Measurements from ENCODE around the gene KCNQ1OT1. TPM values are rescaled to one million over a fixed set of nuclear protein-coding genes. Genes with fewer than 3 reads are reported as not detected.

Gene KCNQ1OT1
- total and polyA plus RNA-seq, 9 of the 15 experiments (the other 6 are each of a cell fraction or from before 2014, with no cell fraction given): 0.04 to 2.3 (median 0.74) TPM

- DNase-seq (ENCODE audit: extremely low read depth in 1 of 4, low spot score in 3 of 4): no peak
- H3K27me3 ChIP-seq (ENCODE audit: control insufficient read depth in 2 of 2, insufficient read depth in 2 of 2, low read length in 2 of 2): no peaks in the 10 kb centered on the region
- peaks cover 75% of the 10 kb centered on the region for H3K79me2 ChIP-seq (ENCODE audit: control insufficient read depth, insufficient read depth, low read length)
- ATAC-seq: no peak
- H4K20me1 ChIP-seq (replicated peaks; ENCODE audit: control insufficient read depth, insufficient read depth, low read length): peaks cover 22% of the 10 kb centered on the region
- CTCF ChIA-PET (ENCODE audit: low intra/inter-chr PET ratio): no interaction called here
- H3K4me2 ChIP-seq (ENCODE audit: insufficient read depth, low read length): no peak overlapping the region
- H3K9me1 ChIP-seq (ENCODE audit: control insufficient read depth, insufficient read depth, low read length): no peaks in the 10 kb centered on the region
- in situ Hi-C loops (cut with MboI) (no loop called here), intact Hi-C loops (cut with micrococcal nuclease) (no loop called here)
- H3K27ac ChIP-seq (ENCODE audit: extremely low read depth, low read depth, low read length): no peak overlapping the region
- no peaks in the 10 kb centered on the region for H3K9me3 ChIP-seq (replicated peaks; ENCODE audit: control insufficient read depth, insufficient read depth, low read depth, low read length)
- TF ChIP-seq ZNF583 (CRISPR knock-in tag; IDR thresholded peaks at IDR 0.05): no peak
- TF ChIP-seq NFRKB (IDR thresholded peaks at IDR 0.05; ENCODE audit: low read depth): no peak
- no peak for TF ChIP-seq SIN3B (IDR thresholded peaks at IDR 0.05; ENCODE audit: low read depth)
- no peak for TF ChIP-seq POLR3G (IDR thresholded peaks at IDR 0.05; ENCODE audit: extremely low read depth, insufficient read length, insufficient replicate concordance)
- no peak for TF ChIP-seq HOMEZ (CRISPR knock-in tag; IDR thresholded peaks at IDR 0.05)
- TF ChIP-seq MTA1 (IDR thresholded peaks at IDR 0.05; ENCODE audit: borderline replicate concordance): no peak
- TF ChIP-seq ETS2 (tag; IDR thresholded peaks at IDR 0.05; ENCODE audit: borderline replicate concordance, poor library complexity, severe bottlenecking): no peak
- no peak for TF ChIP-seq BHLHE40 (IDR thresholded peaks at IDR 0.05; ENCODE audit: low read length)
- TF ChIP-seq HMG20B (CRISPR knock-in tag; IDR thresholded peaks at IDR 0.05): no peak
- no peak for TF ChIP-seq XRCC4 (IDR thresholded peaks at IDR 0.05; ENCODE audit: extremely low read depth, insufficient read depth, insufficient read length)
- TF ChIP-seq NFE2L1 (tag; IDR thresholded peaks at IDR 0.05; ENCODE audit: borderline replicate concordance, low read depth): no peak
- TF ChIP-seq MECOM (CRISPR knock-in tag; IDR thresholded peaks at IDR 0.05): no peak
- no peak for TF ChIP-seq RCOR1 (IDR thresholded peaks at IDR 0.05; ENCODE audit: borderline replicate concordance in 1 of 2, low read depth in 2 of 2, low read length in 2 of 2)
- TF ChIP-seq SIN3A (IDR thresholded peaks at IDR 0.05; ENCODE audit: borderline replicate concordance in 2 of 2, control insufficient read depth in 1 of 2, low read depth in 2 of 2, low read length in 2 of 2): no peak
- TF ChIP-seq, protein P1, sequence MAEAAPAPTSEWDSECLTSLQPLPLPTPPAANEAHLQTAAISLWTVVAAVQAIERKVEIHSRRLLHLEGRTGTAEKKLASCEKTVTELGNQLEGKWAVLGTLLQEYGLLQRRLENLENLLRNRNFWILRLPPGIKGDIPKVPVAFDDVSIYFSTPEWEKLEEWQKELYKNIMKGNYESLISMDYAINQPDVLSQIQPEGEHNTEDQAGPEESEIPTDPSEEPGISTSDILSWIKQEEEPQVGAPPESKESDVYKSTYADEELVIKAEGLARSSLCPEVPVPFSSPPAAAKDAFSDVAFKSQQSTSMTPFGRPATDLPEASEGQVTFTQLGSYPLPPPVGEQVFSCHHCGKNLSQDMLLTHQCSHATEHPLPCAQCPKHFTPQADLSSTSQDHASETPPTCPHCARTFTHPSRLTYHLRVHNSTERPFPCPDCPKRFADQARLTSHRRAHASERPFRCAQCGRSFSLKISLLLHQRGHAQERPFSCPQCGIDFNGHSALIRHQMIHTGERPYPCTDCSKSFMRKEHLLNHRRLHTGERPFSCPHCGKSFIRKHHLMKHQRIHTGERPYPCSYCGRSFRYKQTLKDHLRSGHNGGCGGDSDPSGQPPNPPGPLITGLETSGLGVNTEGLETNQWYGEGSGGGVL (CRISPR knock-in tag; IDR thresholded peaks at IDR 0.05): no peak
- no peak for TF ChIP-seq MEIS2 (IDR thresholded peaks at IDR 0.05; ENCODE audit: partially characterized antibody)
- TF ChIP-seq CBX5 (IDR thresholded peaks at IDR 0.05; ENCODE audit: borderline replicate concordance, low read depth): no peak
- TF ChIP-seq KAT8 (IDR thresholded peaks at IDR 0.05; ENCODE audit: low read depth): no peak
- TF ChIP-seq CHCHD3 (CRISPR knock-in tag; IDR thresholded peaks at IDR 0.05): no peak
- WGBS (ENCODE audit: insufficient coverage, low coverage, missing lambda C conversion rate): 58% methylated on average over 1 of the region's 1 CpG
- POLR2A ChIA-PET: interaction anchor here (1.3 kb wide), 1 partner anchor 12 kb away, joined by 7 read pairs; no protein-coding TSS in a partner anchor
- H3K4me1 ChIP-seq (replicated peaks in 1 of 2; ENCODE audit: control insufficient read depth in 2 of 2, insufficient read depth in 2 of 2, low read length in 2 of 2): peaks cover 10 to 11% of the 10 kb centered on the region in 2 experiments; a peak in 4 of 5 replicates
- no peak for FAIRE-seq
- no TSS peak for BruUV-seq (replicated peaks)
- H3K4me3 ChIP-seq: no peak overlapping the region
- H3K36me3 ChIP-seq (ENCODE audit: control insufficient read depth, insufficient read depth, low read length): peaks cover 43% of the 10 kb centered on the region
- no peak overlapping the region for H3K9ac ChIP-seq (ENCODE audit: insufficient read depth in 1 of 2, low read depth in 2 of 2, low read length in 2 of 2)
- H2AFZ ChIP-seq (ENCODE audit: low read depth, low read length): no peak overlapping the region
These were observed 21.4 kb downstream of the KCNQ1OT1 start for GRCh38 chr11:2678396-2678795.
